ENCODE data around the gene FGFR2. TPM values are rescaled to one million over a fixed set of nuclear protein-coding genes. Genes with fewer than 3 reads are reported as not detected.

FGFR2 gene
- total and polyA plus RNA-seq, 2 experiments from 2014 or later = 41.3 to 90.4 TPM

- 50% methylated on average over 8 of the region's 8 CpGs for WGBS (ENCODE audit: low lambda C conversion rate, missing lambda C conversion rate)
- Histone ChIP-seq H3K9me3 (ENCODE audit: low read depth) (no peaks in the 10 kb centered on the region), H4K20me1 (ENCODE audit: insufficient read depth, poor library complexity, severe bottlenecking) (peaks cover 47% of the 10 kb centered on the region), H3K27me3 (no peaks in the 10 kb centered on the region), H3K9me2 (replicated peaks; ENCODE audit: insufficient read depth) (no peaks in the 10 kb centered on the region), H2AFZ (no peak overlapping the region), H3K27ac (peak overlapping the region; percentile 83), H3K4me2 (peak overlapping the region; percentile 92), H3K4me3 (no peak overlapping the region), H3K79me2 (peaks cover 90% of the 10 kb centered on the region), H3K4me1 (ENCODE audit: insufficient read depth) (peaks cover 41% of the 10 kb centered on the region), H3K36me3 (replicated peaks; ENCODE audit: insufficient read depth, low read depth) (no peaks in the 10 kb centered on the region)
- no peak for DNase-seq (ENCODE audit: low spot score)
- TF ChIP-seq EZH2 (IDR thresholded peaks at IDR 0.05; ENCODE audit: borderline replicate concordance) (no peak), CTCF (IDR thresholded peaks at IDR 0.05; ENCODE audit: poor library complexity) (no peak), EZH2phosphoT487 (IDR thresholded peaks at IDR 0.05; ENCODE audit: low read depth, severe bottlenecking, unreplicated experiment) (no peak)
Observed at GRCh38 chr10:121594076-121594475, 4.2 kb downstream of the FGFR2 start.

GRCh38 chr10:121593281-121594075 lies 4.8 kb downstream of the FGFR2 start:
- peak overlapping the region; percentile 92 for H3K4me2 ChIP-seq
- H4K20me1 ChIP-seq (ENCODE audit: insufficient read depth, poor library complexity, severe bottlenecking) = peaks cover 47% of the 10 kb centered on the region
- H3K9me2 ChIP-seq (replicated peaks; ENCODE audit: insufficient read depth) = no peaks in the 10 kb centered on the region
- H3K4me3 ChIP-seq = no peak overlapping the region
- H3K27me3 ChIP-seq = no peaks in the 10 kb centered on the region
- no peaks in the 10 kb centered on the region for H3K9me3 ChIP-seq (ENCODE audit: low read depth)
- 83% methylated on average over 20 of the region's 20 CpGs for WGBS (ENCODE audit: low lambda C conversion rate, missing lambda C conversion rate)
- peaks cover 95% of the 10 kb centered on the region for H3K79me2 ChIP-seq
- no peak for DNase-seq (ENCODE audit: low spot score)
- H3K27ac ChIP-seq = no peak overlapping the region
- no peaks in the 10 kb centered on the region for H3K36me3 ChIP-seq (replicated peaks; ENCODE audit: insufficient read depth, low read depth)
- H3K4me1 ChIP-seq (ENCODE audit: insufficient read depth) = peaks cover 41% of the 10 kb centered on the region
- no peak overlapping the region for H2AFZ ChIP-seq
- TF ChIP-seq CTCF (IDR thresholded peaks at IDR 0.05; ENCODE audit: poor library complexity) (no peak), EZH2phosphoT487 (IDR thresholded peaks at IDR 0.05; ENCODE audit: low read depth, severe bottlenecking, unreplicated experiment) (no peak), EZH2 (IDR thresholded peaks at IDR 0.05; ENCODE audit: borderline replicate concordance) (no peak)

GRCh38 chr10:121592155-121592890 lies 5.9 kb downstream of the FGFR2 start:
- H2AFZ ChIP-seq = no peak overlapping the region
- peaks cover 100% of the 10 kb centered on the region for H3K79me2 ChIP-seq
- no peak overlapping the region for H3K4me3 ChIP-seq
- no peaks in the 10 kb centered on the region for H3K36me3 ChIP-seq (replicated peaks; ENCODE audit: insufficient read depth, low read depth)
- H3K4me2 ChIP-seq = peak overlapping the region; percentile 92
- 79% methylated on average over 18 of the region's 18 CpGs for WGBS (ENCODE audit: low lambda C conversion rate, missing lambda C conversion rate)
- H3K27me3 ChIP-seq = no peaks in the 10 kb centered on the region
- H3K9me3 ChIP-seq (ENCODE audit: low read depth) = no peaks in the 10 kb centered on the region
- no peak for TF ChIP-seq EZH2phosphoT487 (IDR thresholded peaks at IDR 0.05; ENCODE audit: low read depth, severe bottlenecking, unreplicated experiment)
- TF ChIP-seq EZH2 (IDR thresholded peaks at IDR 0.05; ENCODE audit: borderline replicate concordance) = no peak
- TF ChIP-seq CTCF (IDR thresholded peaks at IDR 0.05; ENCODE audit: poor library complexity) = peak; percentile 10
- H3K4me1 ChIP-seq (ENCODE audit: insufficient read depth) = peaks cover 41% of the 10 kb centered on the region
- no peak overlapping the region for H3K27ac ChIP-seq
- DNase-seq (ENCODE audit: low spot score) = no peak
- peaks cover 55% of the 10 kb centered on the region for H4K20me1 ChIP-seq (ENCODE audit: insufficient read depth, poor library complexity, severe bottlenecking)
- H3K9me2 ChIP-seq (replicated peaks; ENCODE audit: insufficient read depth) = no peaks in the 10 kb centered on the region
